ENCODE results near the gene RPL4. TPM values are rescaled to one million over a fixed set of nuclear protein-coding genes. Genes with fewer than 3 reads are reported as not detected.
A peak's percentile ranks its signal among the peaks of the same experiment; 100 is the strongest.

The RPL4 gene
- total and polyA plus RNA-seq, 2 experiments from 2014 or later: 2,989 to 6,082 TPM

DNA sequence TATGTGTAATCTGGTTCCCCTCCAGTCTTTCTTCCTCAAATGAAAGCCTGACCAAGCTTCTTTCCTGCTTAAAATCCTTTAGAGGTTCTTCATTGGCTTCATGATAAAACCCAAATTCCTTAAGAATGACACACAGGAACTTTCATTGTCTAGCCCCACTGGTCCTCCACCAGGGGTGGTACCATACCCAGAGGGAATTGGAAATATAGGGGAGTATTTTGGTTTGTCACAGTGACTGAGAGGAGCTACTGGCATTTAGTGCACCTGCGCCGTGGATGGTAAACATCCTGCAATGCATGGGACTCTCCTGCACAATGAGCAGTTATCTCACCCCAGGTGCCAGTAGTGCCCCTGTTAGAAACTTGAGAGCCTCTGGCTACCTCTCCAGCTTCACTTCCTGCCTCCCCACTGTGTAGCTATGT lies 11.3 kb upstream of the RPL4 start:
- peaks cover 32% of the 10 kb centered on the region for H3K36me3 ChIP-seq (ENCODE audit: insufficient read depth)
- no peak; the same call in 2 of the 3 replicates for ATAC-seq

DNA sequence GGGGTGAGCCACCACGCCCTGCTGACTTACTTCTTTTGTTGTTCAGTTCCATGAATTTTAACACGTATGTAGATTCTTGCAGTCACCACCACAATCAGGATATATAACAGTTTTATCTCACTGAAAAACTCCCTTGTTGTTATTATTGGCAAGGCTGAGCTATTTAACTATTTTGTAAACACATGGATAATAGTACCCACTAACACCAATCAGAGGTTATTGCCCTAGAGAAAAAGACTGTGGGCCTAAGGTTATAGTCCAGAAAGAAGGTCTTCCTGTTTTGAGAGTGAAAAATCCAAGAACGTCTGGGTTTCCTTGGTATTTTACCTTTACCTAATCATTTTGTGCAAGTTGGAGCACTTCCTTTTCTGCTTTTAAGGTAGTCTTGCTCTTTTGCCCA lies 9.9 kb upstream of the RPL4 start:
- Histone ChIP-seq H3F3A (replicated peaks; ENCODE audit: low read depth) (no peaks in the 10 kb centered on the region), H2AFZ (no peak overlapping the region), H3K4me1 (ENCODE audit: insufficient read depth) (no peaks in the 10 kb centered on the region), H3K27ac (ENCODE audit: low read depth) (no peak overlapping the region), H3K9me2 (ENCODE audit: insufficient read depth) (no peaks in the 10 kb centered on the region), H4K20me1 (replicated peaks; ENCODE audit: insufficient read depth) (peaks cover 5% of the 10 kb centered on the region; the same call in 1 of the 2 replicates), H3K4me3 (no peak overlapping the region), H3K36me3 (ENCODE audit: insufficient read depth) (peaks cover 22% of the 10 kb centered on the region), H3K79me2 (replicated peaks; ENCODE audit: insufficient read depth) (no peaks in the 10 kb centered on the region), H3K4me2 (no peak overlapping the region), H3K27me3 (ENCODE audit: insufficient read depth) (no peaks in the 10 kb centered on the region)
- no peak for DNase-seq (ENCODE audit: low spot score)
- Mint-ChIP-seq H3K36me3 (ENCODE audit: low read depth) (peaks cover 49% of the 10 kb centered on the region), H3K27me3 (ENCODE audit: insufficient read depth, low read depth, poor library complexity) (no peaks in the 10 kb centered on the region), H3K4me3 (no peak overlapping the region), H3K9me3 (no peaks in the 10 kb centered on the region), H3K4me1 (peaks cover 8% of the 10 kb centered on the region; the same call in 2 of the 3 replicates), H3K27ac (peak overlapping the region; percentile 6; the same call in 1 of the 2 replicates)
- ATAC-seq: no peak
- no peak for TF ChIP-seq JUNB (IDR thresholded peaks at IDR 0.05; ENCODE audit: unreplicated experiment)
- TF ChIP-seq, protein P1, sequence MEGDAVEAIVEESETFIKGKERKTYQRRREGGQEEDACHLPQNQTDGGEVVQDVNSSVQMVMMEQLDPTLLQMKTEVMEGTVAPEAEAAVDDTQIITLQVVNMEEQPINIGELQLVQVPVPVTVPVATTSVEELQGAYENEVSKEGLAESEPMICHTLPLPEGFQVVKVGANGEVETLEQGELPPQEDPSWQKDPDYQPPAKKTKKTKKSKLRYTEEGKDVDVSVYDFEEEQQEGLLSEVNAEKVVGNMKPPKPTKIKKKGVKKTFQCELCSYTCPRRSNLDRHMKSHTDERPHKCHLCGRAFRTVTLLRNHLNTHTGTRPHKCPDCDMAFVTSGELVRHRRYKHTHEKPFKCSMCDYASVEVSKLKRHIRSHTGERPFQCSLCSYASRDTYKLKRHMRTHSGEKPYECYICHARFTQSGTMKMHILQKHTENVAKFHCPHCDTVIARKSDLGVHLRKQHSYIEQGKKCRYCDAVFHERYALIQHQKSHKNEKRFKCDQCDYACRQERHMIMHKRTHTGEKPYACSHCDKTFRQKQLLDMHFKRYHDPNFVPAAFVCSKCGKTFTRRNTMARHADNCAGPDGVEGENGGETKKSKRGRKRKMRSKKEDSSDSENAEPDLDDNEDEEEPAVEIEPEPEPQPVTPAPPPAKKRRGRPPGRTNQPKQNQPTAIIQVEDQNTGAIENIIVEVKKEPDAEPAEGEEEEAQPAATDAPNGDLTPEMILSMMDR (conservative IDR thresholded peaks at IDR 0.05; ENCODE audit: low read depth in 2 of 2): no peak
- no peak for TF ChIP-seq ZNF331 (CRISPR knock-in tag; IDR thresholded peaks at IDR 0.05; ENCODE audit: low read depth)
- TF ChIP-seq CREB1 (CRISPR knock-in tag; IDR thresholded peaks at IDR 0.05; ENCODE audit: low read depth): no peak
- no peak for TF ChIP-seq NANOG (IDR thresholded peaks at IDR 0.05; ENCODE audit: borderline replicate concordance)
- TF ChIP-seq EZH2phosphoT487 (IDR thresholded peaks at IDR 0.05; ENCODE audit: unreplicated experiment): no peak
- TF ChIP-seq, protein P2, sequence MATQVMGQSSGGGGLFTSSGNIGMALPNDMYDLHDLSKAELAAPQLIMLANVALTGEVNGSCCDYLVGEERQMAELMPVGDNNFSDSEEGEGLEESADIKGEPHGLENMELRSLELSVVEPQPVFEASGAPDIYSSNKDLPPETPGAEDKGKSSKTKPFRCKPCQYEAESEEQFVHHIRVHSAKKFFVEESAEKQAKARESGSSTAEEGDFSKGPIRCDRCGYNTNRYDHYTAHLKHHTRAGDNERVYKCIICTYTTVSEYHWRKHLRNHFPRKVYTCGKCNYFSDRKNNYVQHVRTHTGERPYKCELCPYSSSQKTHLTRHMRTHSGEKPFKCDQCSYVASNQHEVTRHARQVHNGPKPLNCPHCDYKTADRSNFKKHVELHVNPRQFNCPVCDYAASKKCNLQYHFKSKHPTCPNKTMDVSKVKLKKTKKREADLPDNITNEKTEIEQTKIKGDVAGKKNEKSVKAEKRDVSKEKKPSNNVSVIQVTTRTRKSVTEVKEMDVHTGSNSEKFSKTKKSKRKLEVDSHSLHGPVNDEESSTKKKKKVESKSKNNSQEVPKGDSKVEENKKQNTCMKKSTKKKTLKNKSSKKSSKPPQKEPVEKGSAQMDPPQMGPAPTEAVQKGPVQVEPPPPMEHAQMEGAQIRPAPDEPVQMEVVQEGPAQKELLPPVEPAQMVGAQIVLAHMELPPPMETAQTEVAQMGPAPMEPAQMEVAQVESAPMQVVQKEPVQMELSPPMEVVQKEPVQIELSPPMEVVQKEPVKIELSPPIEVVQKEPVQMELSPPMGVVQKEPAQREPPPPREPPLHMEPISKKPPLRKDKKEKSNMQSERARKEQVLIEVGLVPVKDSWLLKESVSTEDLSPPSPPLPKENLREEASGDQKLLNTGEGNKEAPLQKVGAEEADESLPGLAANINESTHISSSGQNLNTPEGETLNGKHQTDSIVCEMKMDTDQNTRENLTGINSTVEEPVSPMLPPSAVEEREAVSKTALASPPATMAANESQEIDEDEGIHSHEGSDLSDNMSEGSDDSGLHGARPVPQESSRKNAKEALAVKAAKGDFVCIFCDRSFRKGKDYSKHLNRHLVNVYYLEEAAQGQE (IDR thresholded peaks at IDR 0.05; ENCODE audit: unreplicated experiment): no peak
- no peak for TF ChIP-seq EZH2 (IDR thresholded peaks at IDR 0.05; ENCODE audit: low read depth, unreplicated experiment)
- TF ChIP-seq ZNF114 (CRISPR knock-in tag; IDR thresholded peaks at IDR 0.05): no peak
- TF ChIP-seq STAT1 (IDR thresholded peaks at IDR 0.05; ENCODE audit: unreplicated experiment): no peak
- no peak for TF ChIP-seq POLR2AphosphoS5 (IDR thresholded peaks at IDR 0.05; ENCODE audit: low read depth)
- TF ChIP-seq, protein P3, sequence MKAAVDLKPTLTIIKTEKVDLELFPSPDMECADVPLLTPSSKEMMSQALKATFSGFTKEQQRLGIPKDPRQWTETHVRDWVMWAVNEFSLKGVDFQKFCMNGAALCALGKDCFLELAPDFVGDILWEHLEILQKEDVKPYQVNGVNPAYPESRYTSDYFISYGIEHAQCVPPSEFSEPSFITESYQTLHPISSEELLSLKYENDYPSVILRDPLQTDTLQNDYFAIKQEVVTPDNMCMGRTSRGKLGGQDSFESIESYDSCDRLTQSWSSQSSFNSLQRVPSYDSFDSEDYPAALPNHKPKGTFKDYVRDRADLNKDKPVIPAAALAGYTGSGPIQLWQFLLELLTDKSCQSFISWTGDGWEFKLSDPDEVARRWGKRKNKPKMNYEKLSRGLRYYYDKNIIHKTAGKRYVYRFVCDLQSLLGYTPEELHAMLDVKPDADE (IDR thresholded peaks at IDR 0.05): no peak

More for the DNA sequence above, 11.3 kb upstream of the RPL4 start:
- Mint-ChIP-seq H3K36me3 (ENCODE audit: low read depth) (peaks cover 46% of the 10 kb centered on the region), H3K27ac (peak overlapping the region; percentile 58), H3K4me3 (no peak overlapping the region), H3K4me1 (peaks cover 8% of the 10 kb centered on the region; the same call in 2 of the 3 replicates), H3K9me3 (no peaks in the 10 kb centered on the region), H3K27me3 (ENCODE audit: insufficient read depth, low read depth, poor library complexity) (no peaks in the 10 kb centered on the region)
- Histone ChIP-seq H4K20me1 (replicated peaks; ENCODE audit: insufficient read depth) (peaks cover 5% of the 10 kb centered on the region; the same call in 1 of the 2 replicates), H3K27ac (ENCODE audit: low read depth) (0 out of 2 replicates have a peak overlapping the region, but pooled peaks have one; percentile 63), H2AFZ (no peak overlapping the region), H3K4me2 (no peak overlapping the region), H3F3A (replicated peaks; ENCODE audit: low read depth) (no peaks in the 10 kb centered on the region), H3K4me1 (ENCODE audit: insufficient read depth) (no peaks in the 10 kb centered on the region), H3K27me3 (ENCODE audit: insufficient read depth) (no peaks in the 10 kb centered on the region), H3K9me2 (ENCODE audit: insufficient read depth) (no peaks in the 10 kb centered on the region), H3K4me3 (no peak overlapping the region), H3K79me2 (replicated peaks; ENCODE audit: insufficient read depth) (no peaks in the 10 kb centered on the region)
- TF ChIP-seq EZH2phosphoT487 (IDR thresholded peaks at IDR 0.05; ENCODE audit: unreplicated experiment): no peak
- TF ChIP-seq, protein P3 (IDR thresholded peaks at IDR 0.05): no peak
- no peak for TF ChIP-seq ZNF114 (CRISPR knock-in tag; IDR thresholded peaks at IDR 0.05)
- no peak for TF ChIP-seq JUNB (IDR thresholded peaks at IDR 0.05; ENCODE audit: unreplicated experiment)
- DNase-seq (ENCODE audit: low spot score): no peak
